Activated naive CD4-positive, alpha-beta T cell treated with anti-CD3 and anti-CD28 coated beads, Interleukin-2, amount 50 U/mL, for 24 hours (primary cell): Measurements from ENCODE around the gene TBC1D8.

Experiments used
- H3K27ac Mint-ChIP-seq: one replicate; pipeline ENCODE4 v1.8.0; 2021; ENCODE audit warnings: mild to moderate bottlenecking, mixed read lengths
- H3K27me3 Mint-ChIP-seq: one replicate; pipeline ENCODE4 v1.8.0; 2021; ENCODE audit warnings: mixed read lengths
- H3K36me3 Mint-ChIP-seq: one replicate; pipeline ENCODE4 v1.8.0; 2021; ENCODE audit warnings: mixed read lengths
- H3K4me1 Mint-ChIP-seq: one replicate; pipeline ENCODE4 v1.8.0; 2021; ENCODE audit warnings: mixed read lengths
- H3K4me3 Mint-ChIP-seq: one replicate; pipeline ENCODE4 v1.8.0; 2021; ENCODE audit warnings: mild to moderate bottlenecking, mixed read lengths
- H3K9me3 Mint-ChIP-seq: one replicate; pipeline ENCODE4 v1.8.0; 2021; ENCODE audit warnings: mixed read lengths

TBC1D8 gene

GRCh38 chr2:101151146-101151858, at the start of gene TBC1D8:
Gene TBC1D8 (minus strand): TSS chr2:101151382. CDS start chr2:101151253, 129 bp downstream.
- H3K4me1 Mint-ChIP-seq, result peaks cover 29% of the 10 kb centered on the region
- H3K27me3 Mint-ChIP-seq, result no peaks in the 10 kb centered on the region
- H3K9me3 Mint-ChIP-seq, result no peaks in the 10 kb centered on the region
- no peaks in the 10 kb centered on the region for H3K36me3 Mint-ChIP-seq
- H3K4me3 Mint-ChIP-seq, result peak within 1 kb of the TSS; percentile 87
- H3K27ac Mint-ChIP-seq, result no peak within 1 kb of the TSS

DNA sequence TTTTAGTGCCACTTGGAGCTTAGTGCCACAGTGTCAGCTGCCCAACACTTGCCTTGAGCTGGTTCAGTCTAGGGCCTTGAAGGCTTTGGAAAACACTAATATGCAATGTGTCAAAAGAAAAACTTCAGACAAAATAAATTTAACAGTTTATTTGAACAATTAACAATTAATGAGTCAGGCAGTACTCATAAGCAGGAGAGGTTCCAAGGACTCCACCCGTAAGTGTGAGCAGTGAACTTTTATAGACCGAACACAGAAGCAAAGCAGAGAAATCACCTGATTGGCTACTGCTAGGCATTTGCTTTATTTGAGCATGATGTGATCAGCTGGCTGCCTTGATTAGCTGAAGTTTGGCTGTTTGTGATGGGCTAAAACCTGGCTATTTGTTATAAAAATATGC, 49.5 kb upstream of the TBC1D8 start:
- Mint-ChIP-seq H3K4me1 (peaks cover 11% of the 10 kb centered on the region), H3K4me3 (no peak overlapping the region), H3K27me3 (no peaks in the 10 kb centered on the region), H3K9me3 (no peaks in the 10 kb centered on the region), H3K36me3 (no peaks in the 10 kb centered on the region), H3K27ac (no peak overlapping the region)

- Mint-ChIP-seq H3K4me1 (no peaks in the 10 kb centered on the region), H3K27me3 (no peaks in the 10 kb centered on the region), H3K9me3 (no peaks in the 10 kb centered on the region), H3K4me3 (no peak overlapping the region), H3K27ac (no peak overlapping the region), H3K36me3 (no peaks in the 10 kb centered on the region)
These were observed 48.1 kb upstream of the TBC1D8 start for GRCh38 chr2:101199251-101199791.

GRCh38 chr2:101197814-101198213, 46.6 kb upstream of the TBC1D8 start:
- H3K27ac Mint-ChIP-seq, result no peak overlapping the region
- H3K36me3 Mint-ChIP-seq, result no peaks in the 10 kb centered on the region
- no peaks in the 10 kb centered on the region for H3K27me3 Mint-ChIP-seq
- no peak overlapping the region for H3K4me3 Mint-ChIP-seq
- H3K4me1 Mint-ChIP-seq, result no peaks in the 10 kb centered on the region
- H3K9me3 Mint-ChIP-seq, result no peaks in the 10 kb centered on the region

DNA sequence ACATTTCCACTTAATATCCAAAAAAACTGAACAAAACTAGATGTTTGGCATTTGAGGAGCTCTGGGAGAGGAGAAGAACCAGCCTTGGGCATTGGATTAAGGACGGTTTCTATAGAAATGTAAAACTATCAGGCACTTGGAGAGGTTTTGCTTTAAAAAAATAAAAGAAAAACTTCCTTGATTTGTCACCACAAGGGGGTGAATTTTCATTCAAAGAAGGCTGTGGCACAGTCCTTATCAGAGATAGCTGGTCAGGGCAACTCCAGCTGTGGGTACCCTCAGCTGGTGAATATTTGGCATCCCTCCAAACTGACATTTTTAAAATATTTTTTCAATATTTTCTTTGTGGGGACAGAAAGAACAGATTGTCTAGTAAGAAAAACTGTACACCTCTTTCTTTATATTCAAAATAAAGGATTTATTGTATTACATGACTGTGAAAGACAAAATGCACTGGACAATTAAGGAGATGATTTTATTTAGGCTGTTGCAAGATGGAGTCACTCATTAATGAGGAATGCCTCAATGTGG, 46.1 kb upstream of the TBC1D8 start:
- Mint-ChIP-seq H3K27me3 (no peaks in the 10 kb centered on the region), H3K4me1 (no peaks in the 10 kb centered on the region), H3K36me3 (no peaks in the 10 kb centered on the region), H3K9me3 (no peaks in the 10 kb centered on the region), H3K27ac (no peak overlapping the region), H3K4me3 (no peak overlapping the region)

DNA sequence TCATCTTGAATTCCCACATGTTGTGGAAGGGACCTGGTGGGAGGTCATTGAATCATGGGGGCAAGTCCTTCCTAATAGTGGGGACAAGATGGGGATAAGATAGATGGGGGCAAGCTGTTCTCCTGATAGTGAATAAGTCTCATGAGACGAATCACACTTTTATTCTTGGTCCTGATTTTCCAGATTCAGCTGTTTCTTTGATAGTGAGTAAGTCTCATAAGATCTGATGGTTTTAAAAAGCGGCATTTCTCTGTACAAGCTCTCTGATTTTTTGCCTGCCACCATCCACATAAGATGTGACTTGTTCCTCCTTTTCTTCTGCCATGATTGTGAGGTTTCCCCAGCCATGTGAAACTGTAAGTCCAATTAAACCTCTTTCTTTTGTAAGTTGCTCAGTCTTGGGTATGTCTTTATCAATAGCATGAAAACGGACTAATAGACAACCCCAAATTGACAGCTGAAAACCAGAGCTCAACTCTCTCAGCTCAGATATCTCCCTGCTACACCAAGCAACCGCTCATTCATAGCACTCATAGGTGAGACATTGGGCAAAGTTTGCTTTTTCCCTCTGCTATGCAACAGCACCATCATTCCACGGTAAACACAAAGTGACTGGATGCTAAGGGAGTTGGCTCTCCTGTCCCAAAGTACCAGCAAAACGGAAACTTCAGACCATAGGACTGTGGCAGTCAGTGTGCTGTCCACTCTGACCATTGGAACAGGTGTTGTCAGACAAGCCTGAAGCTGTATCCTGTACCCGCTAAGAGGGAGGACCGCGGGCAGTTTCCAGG, 44.9 kb upstream of the TBC1D8 start:
- Mint-ChIP-seq H3K4me1 (no peaks in the 10 kb centered on the region), H3K9me3 (no peaks in the 10 kb centered on the region), H3K36me3 (no peaks in the 10 kb centered on the region), H3K4me3 (no peak overlapping the region), H3K27me3 (no peaks in the 10 kb centered on the region), H3K27ac (no peak overlapping the region)

DNA sequence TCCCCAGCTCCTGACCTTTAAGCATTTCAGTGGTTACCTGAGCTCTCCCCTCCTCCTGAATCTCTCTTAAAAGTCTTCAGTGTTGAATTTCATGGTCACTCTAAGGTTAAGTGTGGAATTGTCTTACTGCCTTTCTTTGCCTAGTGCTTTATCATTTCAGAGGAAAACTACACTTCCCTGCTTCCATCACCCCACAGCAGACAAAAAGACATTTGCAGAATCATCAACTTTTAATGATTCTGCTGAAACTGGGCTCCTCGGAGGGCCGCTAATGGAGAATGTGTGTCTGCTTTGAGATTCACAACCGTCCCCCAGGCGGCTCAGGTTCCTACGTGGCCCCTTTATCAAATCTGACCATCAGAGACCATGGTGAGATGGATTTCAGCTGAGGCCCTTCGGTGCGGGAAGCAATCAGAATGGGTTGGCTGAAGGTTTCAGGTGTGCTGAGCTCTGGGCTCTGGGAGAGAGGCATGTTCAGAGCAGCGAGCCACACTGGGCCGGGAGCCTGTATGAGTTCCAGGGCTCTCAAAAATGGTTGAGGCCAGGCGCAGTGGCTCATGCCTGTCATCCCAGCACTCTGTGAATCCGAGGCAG, 41.9 kb upstream of the TBC1D8 start:
- Mint-ChIP-seq H3K4me1 (no peaks in the 10 kb centered on the region), H3K27ac (no peak overlapping the region), H3K27me3 (peaks cover 2% of the 10 kb centered on the region), H3K4me3 (no peak overlapping the region), H3K36me3 (no peaks in the 10 kb centered on the region), H3K9me3 (no peaks in the 10 kb centered on the region)

- H3K27ac Mint-ChIP-seq, result no peak overlapping the region
- H3K4me1 Mint-ChIP-seq, result no peaks in the 10 kb centered on the region
- H3K9me3 Mint-ChIP-seq, result no peaks in the 10 kb centered on the region
- no peaks in the 10 kb centered on the region for H3K36me3 Mint-ChIP-seq
- no peak overlapping the region for H3K4me3 Mint-ChIP-seq
- peaks cover 2% of the 10 kb centered on the region for H3K27me3 Mint-ChIP-seq
These were observed 39.8 kb upstream of the TBC1D8 start for GRCh38 chr2:101190747-101191516.

- Mint-ChIP-seq H3K4me1 (no peaks in the 10 kb centered on the region), H3K27ac (no peak overlapping the region), H3K36me3 (no peaks in the 10 kb centered on the region), H3K27me3 (peaks cover 2% of the 10 kb centered on the region), H3K9me3 (no peaks in the 10 kb centered on the region), H3K4me3 (no peak overlapping the region)
These were observed 37.7 kb upstream of the TBC1D8 start for GRCh38 chr2:101188683-101189405.

GRCh38 chr2:101187131-101187530, 35.9 kb upstream of the TBC1D8 start:
- Mint-ChIP-seq H3K36me3 (no peaks in the 10 kb centered on the region), H3K9me3 (no peaks in the 10 kb centered on the region), H3K27ac (no peak overlapping the region)

DNA sequence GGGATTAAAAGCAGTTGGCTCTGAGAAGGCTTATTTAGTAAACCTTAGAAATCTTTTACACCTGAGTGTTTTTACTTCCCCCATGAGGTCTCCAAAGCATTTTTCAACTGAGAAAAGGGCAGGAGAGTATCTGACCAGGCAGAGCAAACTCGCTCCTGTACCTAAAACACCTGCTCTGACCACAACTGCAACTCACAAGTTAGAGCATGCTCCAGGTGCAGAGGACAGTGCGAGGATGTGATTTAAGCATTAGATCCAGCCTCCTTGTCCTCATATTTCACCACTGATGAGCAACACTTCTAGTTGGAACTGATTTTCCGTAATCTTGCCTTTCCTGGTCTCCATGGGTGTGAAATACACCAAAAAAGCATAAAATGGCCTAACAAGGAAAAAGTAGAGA, 34.5 kb upstream of the TBC1D8 start:
- Mint-ChIP-seq H3K27ac (no peak overlapping the region), H3K36me3 (no peaks in the 10 kb centered on the region), H3K4me1 (no peaks in the 10 kb centered on the region), H3K27me3 (peaks cover 2% of the 10 kb centered on the region), H3K9me3 (no peaks in the 10 kb centered on the region), H3K4me3 (no peak overlapping the region)

More at GRCh38 chr2:101187131-101187530, 35.9 kb upstream of the TBC1D8 start:
- no peak overlapping the region for H3K4me3 Mint-ChIP-seq
- H3K4me1 Mint-ChIP-seq, result no peaks in the 10 kb centered on the region
- H3K27me3 Mint-ChIP-seq, result peaks cover 2% of the 10 kb centered on the region

- Mint-ChIP-seq H3K9me3 (no peaks in the 10 kb centered on the region), H3K4me1 (no peaks in the 10 kb centered on the region), H3K36me3 (no peaks in the 10 kb centered on the region), H3K27ac (no peak overlapping the region), H3K4me3 (no peak overlapping the region), H3K27me3 (peaks cover 2% of the 10 kb centered on the region)
These were observed 33.9 kb upstream of the TBC1D8 start for GRCh38 chr2:101185085-101185484.

DNA sequence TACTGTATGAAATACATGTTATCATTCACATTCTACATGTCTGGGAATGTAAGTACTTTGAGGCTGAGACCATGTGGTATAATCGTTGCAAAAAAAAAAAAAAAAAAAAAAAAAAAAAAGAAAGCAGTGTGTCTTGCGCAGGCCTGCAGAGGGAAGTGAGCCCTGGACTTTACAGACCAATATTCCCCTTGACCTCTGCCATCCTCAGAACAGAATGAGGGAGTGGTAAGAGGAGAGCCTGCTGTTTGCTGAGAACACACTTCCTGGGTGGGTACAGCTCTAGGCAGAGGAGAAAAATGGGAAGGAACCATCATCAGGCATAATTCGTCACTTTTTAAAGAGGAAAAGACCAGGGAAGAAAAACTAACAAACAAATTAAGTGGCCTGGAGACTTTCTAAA, 28.8 kb upstream of the TBC1D8 start:
- Mint-ChIP-seq H3K9me3 (no peaks in the 10 kb centered on the region), H3K27me3 (no peaks in the 10 kb centered on the region), H3K4me3 (no peak overlapping the region), H3K27ac (no peak overlapping the region), H3K36me3 (no peaks in the 10 kb centered on the region), H3K4me1 (peaks cover 1% of the 10 kb centered on the region)

DNA sequence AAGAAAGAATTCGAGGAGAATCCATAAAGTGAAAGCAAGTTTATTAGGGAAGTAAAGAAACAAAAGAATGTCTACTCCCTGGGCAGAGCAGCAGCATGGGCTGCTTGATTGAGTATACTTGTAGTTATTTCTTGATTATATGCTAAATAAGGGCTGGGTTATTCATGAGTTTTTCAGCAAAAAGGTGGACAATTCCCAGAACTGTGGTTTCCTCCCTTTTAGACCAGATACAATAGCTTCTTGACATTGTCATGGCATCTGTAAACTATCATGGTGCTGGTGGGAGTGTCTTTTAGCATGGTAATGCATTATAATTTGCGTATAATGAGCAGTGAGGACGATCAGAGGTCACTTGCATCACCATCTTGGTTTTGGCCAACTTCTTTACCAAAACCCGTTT, 25.6 kb upstream of the TBC1D8 start:
- Mint-ChIP-seq H3K27me3 (no peaks in the 10 kb centered on the region), H3K9me3 (no peaks in the 10 kb centered on the region), H3K4me1 (peaks cover 24% of the 10 kb centered on the region), H3K4me3 (no peak overlapping the region), H3K36me3 (no peaks in the 10 kb centered on the region), H3K27ac (no peak overlapping the region)

DNA sequence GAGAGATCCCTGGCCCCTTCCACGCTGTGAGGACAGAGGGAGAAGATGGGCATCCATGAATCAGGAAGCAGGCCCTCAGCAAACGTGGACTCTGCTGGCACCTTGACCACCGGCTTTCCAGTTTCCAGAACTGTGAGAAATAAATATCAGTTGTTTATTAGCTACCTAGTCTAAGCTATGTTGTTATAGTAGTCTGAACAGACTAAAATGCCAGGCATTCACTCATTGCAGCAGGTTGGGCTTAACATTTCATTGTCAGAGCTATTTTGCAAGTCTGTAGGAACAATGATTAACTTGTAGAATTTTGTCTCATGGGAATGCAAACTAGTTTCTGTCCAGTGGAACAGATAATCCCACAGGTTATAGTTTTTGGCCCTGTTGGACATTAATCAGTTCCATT, 24.8 kb upstream of the TBC1D8 start:
- Mint-ChIP-seq H3K4me3 (no peak overlapping the region), H3K27ac (no peak overlapping the region), H3K4me1 (peaks cover 26% of the 10 kb centered on the region), H3K27me3 (no peaks in the 10 kb centered on the region), H3K36me3 (no peaks in the 10 kb centered on the region), H3K9me3 (no peaks in the 10 kb centered on the region)
